Stimulated activated CD4-positive, alpha-beta T cell treated with anti-CD3 and anti-CD28 coated beads, Interleukin-15, amount 100 ng/mL, for 48 hours (primary cell): ENCODE results near the gene GALNS.
"Not testable (repeated sequence)": the region's sequence is repeated elsewhere in the genome, so short reads cannot be mapped to it uniquely, and the experiment has no call there.

Experiments used
- DNase-seq, 2 donors: peaks; one replicate each; pipeline ENCODE4 v3.0.0-alpha.2; 2020; ENCODE audit warnings: low read depth in 2 of 2

GALNS gene

DNA sequence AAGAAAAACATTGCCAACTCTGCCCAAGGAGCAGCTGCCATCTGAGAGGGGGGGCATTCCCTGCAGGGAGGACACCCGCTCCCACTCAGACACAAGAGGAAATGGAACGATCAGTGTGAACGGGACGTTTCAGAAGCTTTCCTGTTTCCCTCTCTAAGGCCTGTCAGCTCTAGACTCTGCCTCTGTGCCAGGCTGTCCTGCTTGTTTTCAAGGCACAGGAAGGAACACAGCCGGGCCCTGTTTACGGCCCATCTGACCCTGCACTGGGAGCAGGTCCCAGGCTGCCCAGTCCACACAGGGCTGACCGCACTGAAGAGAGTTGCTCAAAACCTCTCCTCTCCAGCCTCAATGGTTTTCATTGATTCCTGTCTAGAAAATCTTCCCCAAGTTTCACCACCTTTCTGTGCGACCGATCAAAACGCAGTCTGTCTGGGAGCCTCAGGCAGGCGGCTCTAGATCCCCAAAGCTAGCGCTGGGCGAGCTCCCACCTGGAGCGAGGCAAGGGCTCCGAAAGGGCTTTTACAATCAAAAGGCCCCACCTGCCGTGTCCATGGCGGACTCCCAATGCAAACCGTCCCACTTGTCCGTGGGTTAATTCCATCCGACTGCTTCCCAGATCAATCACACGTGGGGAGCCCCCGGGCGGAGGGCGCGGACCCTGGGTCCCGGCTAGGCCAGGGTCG is 73.2 kb downstream of the GALNS start:
- no peak for DNase-seq

DNA sequence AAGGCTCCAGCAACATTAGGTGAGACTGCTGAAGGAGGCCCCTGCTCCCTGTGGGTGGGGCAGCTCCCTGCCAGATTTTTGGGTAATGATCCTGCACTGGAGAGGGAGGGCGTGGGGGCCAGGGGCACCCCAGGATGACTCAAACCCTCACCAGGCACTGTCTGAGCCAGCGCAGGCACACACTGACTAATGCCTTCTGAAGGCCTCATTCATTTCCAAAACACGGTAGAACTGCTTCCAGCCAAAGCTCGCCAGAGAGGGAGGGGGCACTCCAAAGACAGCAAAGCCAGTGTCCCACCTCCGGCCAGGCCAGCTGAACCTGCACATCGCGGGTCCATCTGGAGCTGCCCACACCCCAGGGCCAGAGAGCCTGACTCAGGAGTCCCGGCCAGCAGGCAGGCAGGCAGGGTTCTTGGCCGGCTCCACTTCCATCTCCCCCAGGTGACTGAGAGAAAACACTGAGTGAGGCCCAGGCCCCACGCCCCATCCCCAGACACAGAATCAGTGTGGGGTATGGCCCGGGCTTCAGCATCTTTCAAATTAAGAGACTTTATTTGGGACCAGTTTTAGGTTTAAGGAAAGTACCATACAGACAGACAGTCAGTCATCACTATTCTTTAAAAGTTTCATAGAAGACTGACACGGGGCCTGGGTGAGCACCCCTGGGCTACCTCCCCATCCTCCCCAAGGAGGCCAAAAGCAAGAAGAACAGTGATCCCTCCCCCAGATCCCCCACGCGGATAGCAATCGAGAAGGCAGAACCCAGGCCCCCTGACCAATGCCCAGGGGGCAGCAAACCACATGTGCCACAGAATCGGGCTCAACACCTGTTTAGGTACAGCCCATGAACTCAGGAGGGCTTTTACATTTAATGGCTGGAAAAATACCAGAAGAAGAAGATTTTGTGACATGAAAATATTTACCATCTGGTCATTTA is 74.0 kb downstream of the GALNS start:
- DNase-seq: peak; percentile 77 to 79

DNA sequence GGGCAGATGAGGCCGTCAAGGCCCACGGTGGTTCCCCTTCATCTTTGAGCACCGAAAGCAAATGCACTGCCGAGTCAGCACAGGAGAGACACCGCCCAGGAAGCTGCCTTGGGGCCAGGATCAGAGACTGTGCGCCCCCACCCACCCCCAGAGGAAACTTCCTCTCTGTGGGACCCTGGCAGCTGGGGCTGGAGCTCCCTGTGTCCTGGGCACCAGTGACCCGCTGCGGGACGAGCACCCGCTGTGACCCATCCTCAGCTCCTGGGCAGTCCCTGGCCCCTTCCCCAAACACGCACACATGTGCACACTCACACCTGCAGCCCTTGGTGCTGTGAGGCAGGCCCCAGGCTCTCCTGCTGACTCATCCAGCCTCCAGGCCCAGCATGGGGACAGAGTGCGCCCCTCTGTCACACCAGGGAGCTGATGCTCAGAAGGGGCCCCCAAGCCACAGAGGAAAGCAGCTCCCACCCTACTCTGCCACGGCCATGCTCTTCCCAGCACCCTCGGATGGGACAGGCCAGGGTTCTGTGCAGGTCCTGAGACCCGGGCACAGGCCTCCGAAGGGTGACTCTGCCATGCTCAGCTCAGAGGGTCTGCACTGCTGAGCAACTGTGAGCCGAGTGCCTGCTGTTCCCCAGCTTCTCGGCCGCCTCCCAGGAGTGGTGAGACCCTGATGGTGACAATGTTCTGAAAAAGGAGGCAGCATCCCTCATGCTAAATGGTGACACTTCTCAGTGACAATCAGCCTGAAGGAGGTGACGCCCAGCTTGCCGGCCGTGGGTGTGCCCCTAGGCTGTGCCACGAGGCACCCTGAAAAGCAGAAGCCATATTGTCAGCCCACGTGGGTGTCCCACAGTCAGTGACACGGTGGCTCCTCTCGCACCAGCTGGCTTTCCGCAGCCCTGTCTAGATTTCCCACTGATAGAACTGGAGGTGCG is 75.3 kb downstream of the GALNS start:
- peak in 1 of 2 donors; percentile 55 for DNase-seq

DNA sequence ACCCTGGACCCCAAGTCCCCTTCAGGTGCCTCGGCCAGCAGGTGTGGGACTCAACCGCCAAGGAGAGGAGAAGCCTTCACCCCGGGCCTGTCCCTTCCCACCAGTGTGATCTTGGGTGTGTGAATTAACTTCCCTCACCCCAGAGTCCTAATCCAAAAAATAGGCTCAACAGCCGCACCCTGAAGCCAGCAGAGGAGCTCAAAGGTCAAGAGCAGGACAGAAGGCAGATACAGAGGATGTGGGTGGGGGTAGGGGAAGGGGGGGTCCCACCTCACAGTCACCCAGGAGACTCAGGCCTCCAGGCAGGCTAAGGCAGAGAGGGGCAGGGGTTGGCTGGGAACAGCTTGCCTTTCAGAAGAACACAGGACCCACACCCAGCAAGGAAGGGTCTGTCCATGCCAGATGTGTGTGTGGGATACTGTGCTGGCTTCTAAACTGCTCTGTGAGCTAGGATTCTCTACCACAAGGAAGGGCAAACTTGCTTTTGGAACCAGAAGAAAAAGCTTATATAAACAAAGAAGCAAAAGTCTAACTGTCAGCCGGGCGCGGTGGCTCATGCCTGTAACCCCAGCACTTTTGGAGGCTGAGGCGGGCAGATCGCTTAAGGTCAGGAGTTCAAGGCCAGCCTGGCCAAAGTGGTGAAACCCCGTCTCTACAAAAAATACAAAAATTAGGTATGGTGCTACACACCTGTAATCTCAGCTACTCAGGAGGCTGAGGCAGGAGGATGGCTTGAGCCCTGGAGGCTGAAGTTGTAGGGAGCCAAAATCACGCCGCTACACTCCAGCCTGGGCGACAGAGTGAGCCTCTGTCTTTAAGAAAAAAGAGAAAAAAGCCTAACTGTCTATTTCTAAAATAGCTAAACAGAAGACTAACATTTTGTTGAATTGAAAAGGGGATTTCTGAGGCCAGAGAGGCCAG is 76.3 kb downstream of the GALNS start:
- DNase-seq: no peak

DNA sequence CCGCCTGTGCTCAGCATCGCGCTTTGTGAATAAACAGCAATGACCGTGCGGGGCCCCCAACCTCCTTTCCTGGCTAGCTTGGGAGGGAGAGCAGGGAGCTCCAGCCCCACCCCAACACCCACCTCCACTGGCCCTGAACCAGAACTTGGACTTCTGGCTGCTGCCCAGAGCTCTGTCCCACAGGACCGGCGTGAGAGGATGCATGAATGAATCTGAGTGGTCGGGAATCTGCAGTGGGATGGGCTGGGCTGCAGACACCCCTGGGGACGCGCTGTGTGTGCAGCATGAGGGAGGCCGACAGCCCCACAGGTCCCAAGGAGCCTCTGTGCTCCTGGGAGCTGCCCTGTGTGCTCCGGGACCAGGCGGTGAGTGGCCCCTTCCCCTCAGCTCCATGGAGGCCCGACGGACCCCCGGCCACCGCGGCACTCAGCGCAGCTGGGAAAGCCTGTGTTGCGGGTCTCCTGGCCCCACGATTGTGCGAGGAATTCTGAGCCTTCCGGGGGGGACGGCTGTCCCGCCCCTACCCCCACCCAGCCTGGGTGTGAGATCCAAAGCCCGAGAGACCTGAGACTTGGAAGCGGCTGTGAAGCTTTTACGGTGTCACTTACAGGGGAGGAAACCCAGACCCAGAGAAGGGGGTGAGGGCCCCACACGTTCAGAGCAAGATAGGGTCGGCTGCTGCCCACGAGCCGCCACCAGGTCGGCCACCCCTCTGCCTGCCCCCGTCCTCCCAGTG is 77.2 kb downstream of the GALNS start:
- DNase-seq: no peak

DNA sequence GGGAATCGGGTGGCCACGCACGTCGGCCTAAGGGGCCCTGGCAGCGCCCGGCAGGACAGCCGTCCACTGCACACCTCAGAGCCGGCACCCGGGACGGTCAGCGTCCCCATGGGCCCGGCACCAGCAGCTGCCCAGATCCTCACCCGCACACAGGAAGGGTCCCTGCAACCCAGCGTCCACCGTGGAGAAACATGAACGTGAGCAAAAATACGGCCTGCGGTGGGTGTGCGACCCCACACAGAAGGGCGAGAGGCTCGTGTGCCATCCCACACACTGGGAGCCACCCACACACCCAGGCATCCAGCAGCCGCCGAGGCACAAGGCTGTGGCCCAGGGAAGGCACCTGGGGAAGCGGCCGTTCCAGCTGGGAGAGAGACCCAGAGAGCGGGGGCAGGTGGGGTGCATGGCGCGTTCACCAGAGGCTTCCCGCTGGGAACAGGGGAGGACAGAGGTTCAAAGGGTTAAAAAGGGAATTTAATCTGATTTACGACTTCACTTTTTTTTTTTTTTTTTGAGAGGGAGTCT is 78.1 kb downstream of the GALNS start:
- no peak for DNase-seq

DNA sequence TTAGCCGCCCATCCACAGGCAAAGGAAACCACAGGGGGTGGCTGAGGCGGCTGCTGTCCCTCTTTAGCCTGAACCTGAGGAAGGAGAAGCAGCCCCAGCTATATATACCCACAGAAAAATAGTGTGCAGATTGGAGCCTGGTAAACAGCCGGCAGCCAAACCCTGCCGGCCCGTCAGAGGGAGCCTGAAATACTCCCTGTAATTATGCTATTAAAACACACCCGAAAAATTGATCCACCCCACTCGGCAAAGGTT is 78.5 kb downstream of the GALNS start:
- no peak for DNase-seq

DNA sequence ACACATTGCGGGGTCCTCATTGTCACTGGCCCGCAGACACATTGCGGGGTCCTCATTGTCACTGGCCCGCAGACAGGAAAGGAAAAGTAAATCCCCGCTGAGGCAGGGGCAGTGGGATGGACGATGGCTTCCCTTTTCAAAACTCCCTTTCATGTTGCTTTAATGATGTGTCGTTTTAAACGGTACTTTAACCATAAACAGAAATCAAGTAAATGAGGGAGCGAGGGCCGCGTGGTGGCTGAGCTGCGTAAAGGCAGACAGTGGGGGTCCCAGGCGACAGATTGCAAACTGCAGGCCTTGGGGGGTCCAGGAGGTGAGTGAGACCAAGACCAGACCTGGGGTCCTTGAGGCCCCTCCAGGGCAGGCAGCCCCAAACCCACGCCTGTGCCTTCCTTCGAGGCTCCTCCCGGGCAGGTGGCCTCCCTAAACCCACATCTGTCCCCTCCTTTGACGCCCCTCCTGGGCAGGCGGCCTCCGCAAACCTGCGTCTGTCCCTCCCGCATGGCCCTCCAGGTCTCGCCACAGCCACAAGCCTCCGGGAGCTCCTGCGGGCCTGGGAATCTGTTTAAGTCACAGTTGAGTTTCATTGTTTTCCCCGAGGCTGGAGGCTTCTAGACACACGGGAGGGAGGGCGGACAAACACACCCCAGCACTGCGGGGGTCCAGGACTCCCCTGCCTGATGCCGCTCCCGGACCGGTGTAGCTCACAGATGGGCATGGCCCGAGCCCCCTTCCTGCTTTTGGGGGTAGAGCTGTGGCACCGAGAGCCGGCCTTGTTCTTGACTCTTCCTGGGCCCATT is 79.1 kb downstream of the GALNS start:
- DNase-seq: no peak

DNA sequence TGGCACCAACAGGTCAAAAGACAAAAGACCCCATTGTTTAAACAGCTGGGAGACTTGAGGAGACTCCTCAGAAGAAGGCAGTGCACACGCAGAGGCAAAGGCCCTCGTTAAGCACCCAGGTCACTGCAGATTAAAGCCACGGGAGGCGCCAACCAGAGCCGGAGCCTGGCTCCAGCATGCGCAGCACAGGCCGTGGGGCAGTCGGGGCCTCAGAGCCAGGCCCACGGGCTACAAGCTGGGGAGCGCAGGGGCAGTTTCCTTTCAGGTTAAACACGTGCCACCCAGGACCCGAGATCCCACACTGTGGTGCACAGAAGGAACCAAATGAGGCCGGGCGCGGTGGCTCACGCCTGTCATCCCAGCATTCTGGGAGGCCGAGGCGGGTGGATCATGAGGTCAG is 80.9 kb downstream of the GALNS start:
- DNase-seq: no peak

DNA sequence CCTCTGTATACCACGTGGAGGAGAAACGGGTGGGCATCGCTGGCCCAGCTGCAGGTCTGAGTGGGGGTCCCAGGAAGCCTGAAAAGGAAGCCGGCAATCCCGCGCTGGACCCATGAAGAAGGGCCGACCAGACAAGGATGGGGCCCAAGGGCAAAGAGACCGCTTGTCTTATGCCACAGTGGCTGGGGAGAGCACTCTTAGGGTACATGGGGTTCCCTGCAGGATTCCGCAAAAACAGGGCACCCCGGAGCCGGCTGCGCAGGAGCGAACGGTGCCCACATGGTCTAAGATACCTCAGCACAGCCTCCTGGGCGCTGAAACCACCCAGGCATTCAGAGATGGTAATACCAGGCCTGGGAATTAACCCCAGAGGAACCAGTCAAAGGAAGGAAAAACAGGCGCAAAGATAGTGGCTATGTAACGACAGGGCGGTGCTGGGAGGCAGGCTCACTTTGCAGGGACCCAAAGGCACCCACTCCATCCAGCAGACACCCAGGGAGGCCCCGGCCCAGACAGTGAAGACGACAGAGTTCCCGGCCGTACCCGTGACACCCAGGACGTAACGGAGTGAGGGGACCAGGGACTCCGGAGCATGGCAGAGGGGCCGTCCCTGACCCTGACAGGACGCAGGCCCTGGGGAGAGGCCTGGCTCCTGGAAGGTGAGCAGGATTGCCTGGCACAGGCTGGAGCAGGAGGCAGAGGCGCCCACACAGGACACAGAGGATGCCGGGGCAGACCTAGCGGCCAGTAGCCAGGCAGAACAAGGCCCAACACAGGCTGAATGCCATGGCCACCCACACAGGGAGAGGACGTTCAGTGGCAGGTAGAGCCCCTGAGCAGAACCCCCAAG is 82.0 kb downstream of the GALNS start:
- no peak for DNase-seq

DNA sequence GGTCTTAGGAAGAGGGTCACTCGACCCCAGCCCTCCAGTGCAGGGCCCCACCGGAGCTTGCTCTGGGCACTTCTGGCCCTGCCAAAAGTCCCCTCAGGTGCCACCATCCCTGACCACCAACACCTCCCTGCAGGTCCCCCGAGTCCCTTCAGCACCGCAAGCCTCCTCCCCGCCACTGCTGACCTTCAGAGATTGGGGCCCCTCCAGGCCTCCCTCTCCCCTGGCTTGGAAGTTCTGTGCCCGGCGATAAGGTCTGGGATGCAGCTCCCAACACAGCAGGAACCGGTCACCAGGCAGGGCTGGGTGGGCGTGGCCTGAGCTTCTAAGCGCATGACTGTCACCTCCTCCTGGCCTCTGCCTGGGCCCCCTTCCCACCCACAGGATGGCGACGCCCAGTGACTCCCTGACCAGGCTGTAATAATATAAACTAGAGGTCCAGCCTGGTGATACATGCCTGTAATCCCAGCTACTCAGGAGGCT is 82.9 kb downstream of the GALNS start:
- DNase-seq: no peak

DNA sequence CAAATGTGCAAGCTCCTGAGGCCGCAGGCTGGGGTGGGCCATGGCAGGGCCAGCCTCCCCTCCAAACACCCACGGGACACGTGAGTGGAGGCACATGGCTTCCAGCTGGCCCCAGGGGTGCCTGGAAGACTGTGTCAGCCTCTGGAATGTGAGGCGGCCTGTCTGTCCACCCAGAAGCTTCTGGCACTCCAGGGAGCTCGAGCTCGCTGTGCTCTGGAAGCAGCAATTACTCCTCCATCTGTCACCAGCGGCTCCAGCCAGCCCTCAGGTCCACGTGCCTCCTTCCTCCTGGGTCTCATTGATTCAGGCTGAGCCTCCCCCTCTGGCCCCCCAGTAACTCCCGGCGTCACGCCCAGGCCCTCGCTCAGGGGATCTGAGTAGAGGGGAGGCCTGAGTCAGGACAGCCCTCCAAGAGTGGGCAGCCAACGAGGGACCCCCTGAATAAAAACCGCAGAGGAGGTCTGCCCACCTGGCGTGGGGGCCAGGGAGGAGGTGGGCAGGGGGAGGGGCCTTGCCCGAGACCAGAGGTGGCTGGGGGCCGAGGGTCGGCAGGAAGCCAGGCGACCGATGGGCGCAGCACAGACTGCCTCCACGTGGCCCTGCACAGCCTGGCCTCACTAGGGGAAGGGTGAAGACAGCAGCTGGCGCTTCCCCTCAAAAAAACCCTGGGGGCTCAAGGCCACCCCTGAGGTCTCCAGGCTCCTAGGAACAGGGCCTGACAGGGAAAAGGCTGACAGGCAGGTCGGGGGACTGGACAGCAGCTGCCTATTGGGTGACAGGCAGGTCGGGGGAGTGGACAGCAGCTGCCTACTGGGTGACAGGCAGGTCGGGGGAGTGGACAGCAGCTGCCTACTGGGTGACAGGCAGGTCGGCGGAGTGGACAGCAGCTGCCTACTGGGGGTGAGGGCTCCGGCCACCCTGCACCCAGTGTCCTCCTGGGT is 83.6 kb downstream of the GALNS start:
- no peak for DNase-seq

DNA sequence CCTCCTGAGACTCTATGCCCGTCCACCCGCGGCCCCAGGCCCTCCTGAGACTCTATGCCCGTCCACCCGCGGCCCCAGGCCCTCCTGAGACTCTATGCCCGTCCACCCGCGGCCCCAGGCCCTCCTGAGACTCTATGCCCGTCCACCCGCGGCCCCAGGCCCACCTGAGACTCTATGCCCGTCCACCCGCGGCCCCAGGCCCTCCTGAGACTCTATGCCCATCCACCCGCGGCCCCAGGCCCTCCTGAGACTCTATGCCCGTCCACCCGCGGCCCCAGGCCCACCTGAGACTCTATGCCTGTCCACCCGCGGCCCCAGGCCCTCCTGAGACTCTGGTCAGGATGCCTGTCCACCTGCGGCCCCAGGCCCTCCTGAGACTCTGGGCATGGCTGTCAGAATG is 85.0 kb downstream of the GALNS start:
- DNase-seq: not testable (repeated sequence)

DNA sequence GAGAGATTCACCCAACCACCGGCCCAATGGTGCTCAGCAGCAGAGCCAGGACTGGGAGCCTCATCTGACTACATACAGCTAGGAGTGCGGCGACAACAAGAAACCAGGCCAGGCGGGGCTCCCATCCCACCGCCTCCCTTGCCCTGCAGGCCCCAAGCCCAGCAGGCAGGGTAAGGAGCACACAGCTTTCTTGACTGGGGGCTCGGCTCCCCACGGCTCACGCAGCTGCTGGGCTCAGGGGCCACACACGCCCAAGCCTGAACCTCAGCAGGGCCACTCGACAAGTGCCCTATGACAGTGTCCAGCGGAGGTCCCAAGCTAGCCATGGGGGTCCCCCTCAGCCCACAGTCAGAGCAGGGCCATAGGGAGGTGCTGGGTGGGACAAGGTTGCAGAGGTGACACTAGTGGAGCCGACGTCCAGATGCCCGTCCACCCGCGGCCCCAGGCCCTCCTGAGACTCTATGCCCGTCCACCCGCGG is 85.4 kb downstream of the GALNS start:
- DNase-seq: no peak

DNA sequence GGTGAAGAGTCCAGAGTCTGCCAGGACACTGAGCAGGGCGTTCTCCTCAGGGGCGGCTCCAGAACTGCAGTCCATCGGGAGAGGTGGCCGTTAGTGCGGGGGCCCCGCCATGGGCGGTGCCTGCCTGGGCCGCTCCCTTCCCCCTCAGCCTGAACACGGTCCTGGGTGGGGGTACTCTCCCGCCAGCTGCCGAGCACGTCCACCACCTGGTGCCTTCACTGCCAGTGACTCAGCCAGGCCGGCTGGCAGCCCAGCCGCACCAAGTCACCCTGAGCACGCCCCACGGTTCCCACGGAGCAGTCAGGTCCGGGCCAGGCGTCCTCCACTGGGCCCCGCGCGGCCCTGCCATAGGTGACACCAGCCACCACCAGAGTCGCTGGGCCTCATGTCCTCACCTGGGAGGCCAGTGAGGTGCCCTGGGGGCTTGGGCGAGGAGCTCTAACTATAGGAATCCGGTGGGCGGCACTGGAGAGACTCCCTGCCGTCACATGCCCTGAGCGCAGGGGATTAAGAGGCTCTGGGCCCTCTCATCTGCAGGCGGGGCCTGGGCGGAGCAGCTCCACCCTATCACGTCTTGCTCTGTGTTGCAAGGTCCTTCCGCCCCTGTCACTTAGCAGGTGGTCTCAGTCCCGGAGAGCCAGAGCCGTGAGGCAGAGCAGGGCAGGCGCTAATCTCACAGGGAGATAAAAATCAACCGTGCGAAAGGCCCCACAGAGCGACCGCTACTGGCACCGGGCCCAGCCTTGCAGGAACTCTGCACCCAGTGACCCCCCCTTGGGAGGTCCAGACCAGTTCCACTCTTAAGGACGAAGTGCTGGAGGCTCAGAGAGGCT is 86.1 kb downstream of the GALNS start:
- DNase-seq: no peak
